GM12801 (cell line): ENCODE results near the gene MATN4.

Source experiments
- CTCF ChIP-seq: IDR thresholded peaks from one replicate; pipeline ENCODE4 v1.5.1; 2011; ENCODE audit warnings: control low read depth; ENCODE audit not compliant: insufficient read length; ENCODE audit errors: extremely low read depth

MATN4 gene

GRCh38 chr20:45328451-45328850, 20.4 kb upstream of the MATN4 start:
- no peak for TF ChIP-seq CTCF

GRCh38 chr20:45325371-45325770, 17.3 kb upstream of the MATN4 start:
- no peak for TF ChIP-seq CTCF

GRCh38 chr20:45323731-45324130, 15.6 kb upstream of the MATN4 start:
- no peak for TF ChIP-seq CTCF

GRCh38 chr20:45322952-45323383, 14.9 kb upstream of the MATN4 start:
- TF ChIP-seq CTCF = no peak

- no peak for TF ChIP-seq CTCF
Observed at GRCh38 chr20:45320948-45321595, 13.0 kb upstream of the MATN4 start.

- no peak for TF ChIP-seq CTCF
Observed at GRCh38 chr20:45318948-45319347, 10.8 kb upstream of the MATN4 start.

- no peak for TF ChIP-seq CTCF
Observed at GRCh38 chr20:45318386-45318939, 10.4 kb upstream of the MATN4 start.

GRCh38 chr20:45317826-45318225, 9.7 kb upstream of the MATN4 start:
- no peak for TF ChIP-seq CTCF
